GM12873 (cell line): ENCODE data around the gene MCM3AP.

ENCODE experiments used
- CTCF ChIP-seq: IDR thresholded peaks from 2 replicates; pipeline ENCODE4 v1.5.1; 2012; ENCODE audit warnings: low read depth, mild to moderate bottlenecking, moderate library complexity, low read length, control low read depth; ENCODE audit not compliant: insufficient read depth; ENCODE audit errors: missing control alignments

MCM3AP gene

GRCh38 chr21:46189959-46190490 lies 95.4 kb downstream of the MCM3AP start:
- no peak for TF ChIP-seq CTCF

- no peak for TF ChIP-seq CTCF
Observed at GRCh38 chr21:46189213-46189958, 96.0 kb downstream of the MCM3AP start.

- TF ChIP-seq CTCF: no peak
Observed at GRCh38 chr21:46188226-46189212, 96.9 kb downstream of the MCM3AP start.

GRCh38 chr21:46187814-46188213 lies 97.6 kb downstream of the MCM3AP start:
- no peak for TF ChIP-seq CTCF

- TF ChIP-seq CTCF: no peak
Observed at GRCh38 chr21:46187261-46187660, 98.2 kb downstream of the MCM3AP start.

GRCh38 chr21:46185716-46186115 lies 99.7 kb downstream of the MCM3AP start:
- TF ChIP-seq CTCF: no peak
